ENCODE measurements around the gene OCIAD1. TPM values are rescaled to one million over a fixed set of nuclear protein-coding genes. Genes with fewer than 3 reads are reported as not detected.
"Not testable (repeated sequence)": the region's sequence is repeated elsewhere in the genome, so short reads cannot be mapped to it uniquely, and the experiment has no call there.

The OCIAD1 gene
- total RNA-seq, 4 donors from 2014 or later, result 63.5 to 120 (median 76.5) TPM

GRCh38 chr4:48796927-48797679 lies 33.8 kb upstream of the OCIAD1 start:
- no peaks in the 10 kb centered on the region for H3K9me3 ChIP-seq
- H3K36me3 ChIP-seq, result no peaks in the 10 kb centered on the region
- TF ChIP-seq, protein P1, sequence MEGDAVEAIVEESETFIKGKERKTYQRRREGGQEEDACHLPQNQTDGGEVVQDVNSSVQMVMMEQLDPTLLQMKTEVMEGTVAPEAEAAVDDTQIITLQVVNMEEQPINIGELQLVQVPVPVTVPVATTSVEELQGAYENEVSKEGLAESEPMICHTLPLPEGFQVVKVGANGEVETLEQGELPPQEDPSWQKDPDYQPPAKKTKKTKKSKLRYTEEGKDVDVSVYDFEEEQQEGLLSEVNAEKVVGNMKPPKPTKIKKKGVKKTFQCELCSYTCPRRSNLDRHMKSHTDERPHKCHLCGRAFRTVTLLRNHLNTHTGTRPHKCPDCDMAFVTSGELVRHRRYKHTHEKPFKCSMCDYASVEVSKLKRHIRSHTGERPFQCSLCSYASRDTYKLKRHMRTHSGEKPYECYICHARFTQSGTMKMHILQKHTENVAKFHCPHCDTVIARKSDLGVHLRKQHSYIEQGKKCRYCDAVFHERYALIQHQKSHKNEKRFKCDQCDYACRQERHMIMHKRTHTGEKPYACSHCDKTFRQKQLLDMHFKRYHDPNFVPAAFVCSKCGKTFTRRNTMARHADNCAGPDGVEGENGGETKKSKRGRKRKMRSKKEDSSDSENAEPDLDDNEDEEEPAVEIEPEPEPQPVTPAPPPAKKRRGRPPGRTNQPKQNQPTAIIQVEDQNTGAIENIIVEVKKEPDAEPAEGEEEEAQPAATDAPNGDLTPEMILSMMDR (IDR thresholded peaks at IDR 0.05), result no peak
- no peak for TF ChIP-seq POLR2A (IDR thresholded peaks at IDR 0.05)
- H3K4me1 ChIP-seq, result no peaks in the 10 kb centered on the region
- no peak overlapping the region for H3K4me3 ChIP-seq
- no peaks in the 10 kb centered on the region for H3K27me3 ChIP-seq
- no peak for DNase-seq
- H3K27ac ChIP-seq, result no peak overlapping the region

DNA sequence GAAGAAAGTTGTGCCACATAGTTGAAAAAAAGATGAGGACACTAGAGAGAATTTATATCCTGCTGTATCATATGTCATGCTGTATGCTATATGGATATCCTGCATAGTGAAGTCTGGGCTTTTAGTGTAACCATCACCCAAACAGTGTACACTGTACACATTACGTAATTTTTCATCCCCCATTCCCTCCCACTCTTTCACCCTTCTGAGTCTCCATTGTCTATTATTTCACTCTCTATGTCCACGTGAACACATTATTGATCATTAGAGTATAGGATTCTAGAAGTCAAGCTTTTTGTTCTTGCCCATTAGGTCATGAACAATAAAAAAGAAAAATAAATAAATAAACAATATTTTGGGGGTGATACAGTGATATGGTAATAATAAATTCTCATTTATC lies 32.8 kb upstream of the OCIAD1 start:
- TF ChIP-seq POLR2A (IDR thresholded peaks at IDR 0.05), result no peak
- TF ChIP-seq, protein P1 (IDR thresholded peaks at IDR 0.05), result no peak
- Histone ChIP-seq H3K9me3 (no peaks in the 10 kb centered on the region), H3K27ac (no peak overlapping the region), H3K36me3 (no peaks in the 10 kb centered on the region), H3K4me1 (no peaks in the 10 kb centered on the region), H3K4me3 (no peak overlapping the region), H3K27me3 (no peaks in the 10 kb centered on the region)
- DNase-seq, result no peak

- no peak for DNase-seq
- Histone ChIP-seq H3K4me3 (no peak overlapping the region), H3K27ac (no peak overlapping the region), H3K9me3 (no peaks in the 10 kb centered on the region), H3K27me3 (no peaks in the 10 kb centered on the region), H3K4me1 (no peaks in the 10 kb centered on the region), H3K36me3 (no peaks in the 10 kb centered on the region)
- TF ChIP-seq, protein P1 (IDR thresholded peaks at IDR 0.05), result no peak
Measured at GRCh38 chr4:48799157-48799556, 31.7 kb upstream of the OCIAD1 start.

DNA sequence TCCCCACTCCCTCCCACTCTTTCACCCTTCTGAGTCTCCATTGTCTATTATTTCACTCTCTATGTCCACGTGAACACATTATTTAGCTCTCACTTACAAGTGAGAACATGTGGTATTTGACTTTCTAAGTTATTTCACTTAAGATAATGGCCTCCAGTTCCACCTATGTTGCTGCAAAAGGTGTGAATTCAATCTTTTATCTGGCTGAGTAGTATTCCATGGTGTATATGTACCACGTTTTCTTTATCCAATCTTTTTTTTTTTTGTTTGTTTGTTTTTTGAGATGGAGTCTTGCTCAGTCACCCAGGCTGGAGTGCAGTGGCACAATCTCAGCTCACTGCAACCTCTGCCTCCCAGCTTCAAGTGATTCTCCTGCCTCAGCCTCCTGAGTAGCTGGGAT lies 30.7 kb upstream of the OCIAD1 start:
- not testable (repeated sequence) for H3K4me1 ChIP-seq, DNase-seq, H3K27ac ChIP-seq, H3K27me3 ChIP-seq, H3K9me3 ChIP-seq, H3K36me3 ChIP-seq, H3K4me3 ChIP-seq

GRCh38 chr4:48801016-48801715 lies 29.7 kb upstream of the OCIAD1 start:
- H3K4me1 ChIP-seq, result no peaks in the 10 kb centered on the region
- no peak for TF ChIP-seq POLR2A (IDR thresholded peaks at IDR 0.05)
- TF ChIP-seq, protein P1 (IDR thresholded peaks at IDR 0.05), result no peak
- no peak overlapping the region for H3K4me3 ChIP-seq
- no peaks in the 10 kb centered on the region for H3K36me3 ChIP-seq
- no peaks in the 10 kb centered on the region for H3K27me3 ChIP-seq
- no peak for DNase-seq
- H3K9me3 ChIP-seq, result no peaks in the 10 kb centered on the region
- no peak overlapping the region for H3K27ac ChIP-seq

GRCh38 chr4:48804584-48805301 lies 26.1 kb upstream of the OCIAD1 start:
- Histone ChIP-seq H3K27ac (no peak overlapping the region), H3K27me3 (no peaks in the 10 kb centered on the region), H3K4me3 (no peak overlapping the region), H3K4me1 (no peaks in the 10 kb centered on the region), H3K9me3 (no peaks in the 10 kb centered on the region), H3K36me3 (no peaks in the 10 kb centered on the region)
- TF ChIP-seq, protein P1 (IDR thresholded peaks at IDR 0.05), result no peak
- no peak for TF ChIP-seq POLR2A (IDR thresholded peaks at IDR 0.05)
- DNase-seq, result no peak

Data from Peyer's patch (tissue), 4 donors.